HEK293 (cell line): Measurements from ENCODE around the gene UST.

Experiments used
- CTCF ChIA-PET: fragments of 350-600 bp; formaldehyde crosslinking; extraction: SDS; loops from one replicate; lab custom pipeline; 2021; ENCODE audit warnings: antibody characterized with exemption; lab: Yijun Ruan, JAX
- POLR2A ChIA-PET: fragments of 300-600 bp; formaldehyde crosslinking; extraction: SDS; loops from one replicate; lab custom pipeline; 2020; ENCODE audit warnings: antibody characterized with exemption, inconsistent platforms; lab: Yijun Ruan, JAX
- H3K27ac ChIP-seq: fragments of 200-500 bp; sonication (Bioruptor generic); 2 replicates; pipeline ENCODE4 v1.5.1; 2014; ENCODE audit warnings: low read depth, low read length, control low read depth, inconsistent platforms; ENCODE audit errors: extremely low read depth
- H3K36me3 ChIP-seq, 2 experiments: fragments of 200-500 bp in 1 of 2; sonication (Bioruptor generic) in 1 of 2; 1 replicate in 1 of 2; 2 replicates in 1 of 2; pipeline ENCODE4 v1.5.1; 2014 to 2017; ENCODE audit warnings: inconsistent platforms in 2 of 2, low read length in 2 of 2; ENCODE audit not compliant: control insufficient read depth in 2 of 2, insufficient read depth in 1 of 2
- H3K4me1 ChIP-seq: fragments of 200-500 bp; sonication (Bioruptor generic); 2 replicates; pipeline ENCODE4 v1.5.1; 2014; ENCODE audit warnings: mild to moderate bottlenecking, low read length, inconsistent platforms; ENCODE audit not compliant: control insufficient read depth, insufficient read depth
- H3K4me3 ChIP-seq: 2 replicates; pipeline ENCODE4 v1.5.1; 2011; ENCODE audit warnings: low read depth, mild to moderate bottlenecking, control low read depth, low read length, moderate library complexity
- H3K9me3 ChIP-seq: fragments of 200-500 bp; sonication (Bioruptor generic); 2 replicates; pipeline ENCODE4 v1.5.1; 2014; ENCODE audit warnings: low read depth, low read length, inconsistent platforms; ENCODE audit not compliant: control insufficient read depth, insufficient read depth
- KLF1 ChIP-seq: fragments of 450-650 bp; formaldehyde crosslinking; IDR thresholded peaks from 2 replicates; pipeline ENCODE4 v1.5.1; 2016; ENCODE audit warnings: missing biosample characterization, missing genetic modification characterization
- SALL2 ChIP-seq: fragments of 450-650 bp; formaldehyde crosslinking; IDR thresholded peaks from 2 replicates; pipeline ENCODE4 v1.5.0; 2017; ENCODE audit warnings: missing biosample characterization, mild to moderate bottlenecking, missing genetic modification characterization, borderline replicate concordance
- ZBTB48 ChIP-seq: fragments of 450-650 bp; formaldehyde crosslinking; IDR thresholded peaks from 2 replicates; pipeline ENCODE4 v1.5.1; 2016; ENCODE audit warnings: missing biosample characterization, missing genetic modification characterization
- ZFP3 ChIP-seq: fragments of 450-650 bp; formaldehyde crosslinking; IDR thresholded peaks from 2 replicates; pipeline ENCODE4 v1.5.1; 2016; ENCODE audit warnings: low read depth, missing biosample characterization, missing genetic modification characterization
- ZIC2 ChIP-seq: fragments of 450-650 bp; formaldehyde crosslinking; IDR thresholded peaks from 2 replicates; pipeline ENCODE4 v1.5.1; 2016; ENCODE audit warnings: missing biosample characterization, missing genetic modification characterization
- ZNF114 ChIP-seq: fragments of 450-650 bp; formaldehyde crosslinking; IDR thresholded peaks from 2 replicates; pipeline ENCODE4 v1.5.0; 2017; ENCODE audit warnings: missing biosample characterization, missing genetic modification characterization
- ZNF132 ChIP-seq: fragments of 450-650 bp; formaldehyde crosslinking; IDR thresholded peaks from 2 replicates; pipeline ENCODE4 v1.5.1; 2017; ENCODE audit warnings: missing biosample characterization, missing genetic modification characterization, borderline replicate concordance
- ZNF155 ChIP-seq: fragments of 450-650 bp; formaldehyde crosslinking; IDR thresholded peaks from 2 replicates; pipeline ENCODE4 v1.5.1; 2016; ENCODE audit warnings: missing biosample characterization, missing genetic modification characterization
- ZNF175 ChIP-seq: fragments of 450-650 bp; formaldehyde crosslinking; IDR thresholded peaks from 2 replicates; pipeline ENCODE4 v1.5.1; 2016; ENCODE audit warnings: missing biosample characterization, missing genetic modification characterization
- ZNF211 ChIP-seq: fragments of 450-650 bp; formaldehyde crosslinking; IDR thresholded peaks from 2 replicates; pipeline ENCODE4 v1.5.1; 2016; ENCODE audit warnings: low read depth, missing biosample characterization, missing genetic modification characterization
- ZNF24 ChIP-seq: fragments of 450-650 bp; formaldehyde crosslinking; IDR thresholded peaks from 2 replicates; pipeline ENCODE4 v1.5.1; 2016; ENCODE audit warnings: missing biosample characterization, missing genetic modification characterization
- ZNF416 ChIP-seq: fragments of 450-650 bp; formaldehyde crosslinking; IDR thresholded peaks from 2 replicates; pipeline ENCODE4 v1.5.1; 2016; ENCODE audit warnings: missing biosample characterization, missing genetic modification characterization
- ZNF473 ChIP-seq: fragments of 450-650 bp; formaldehyde crosslinking; IDR thresholded peaks from 2 replicates; pipeline ENCODE4 v1.5.1; 2017; ENCODE audit warnings: missing biosample characterization, missing genetic modification characterization
- ZNF530 ChIP-seq: fragments of 450-650 bp; formaldehyde crosslinking; IDR thresholded peaks from 2 replicates; pipeline ENCODE4 v1.5.1; 2016; ENCODE audit warnings: low read depth, missing biosample characterization, missing genetic modification characterization
- ZNF561 ChIP-seq: fragments of 450-650 bp; IDR thresholded peaks from 2 replicates; pipeline ENCODE4 v1.5.1; 2018; ENCODE audit warnings: missing biosample characterization, missing genetic modification characterization, borderline replicate concordance
- ZNF701 ChIP-seq: fragments of 450-650 bp; formaldehyde crosslinking; IDR thresholded peaks from 2 replicates; pipeline ENCODE4 v1.5.1; 2016; ENCODE audit warnings: missing biosample characterization, missing genetic modification characterization
- TF ChIP-seq, protein P1 (sequence below): fragments of 450-650 bp; formaldehyde crosslinking; IDR thresholded peaks from 2 replicates; pipeline ENCODE4 v1.5.1; 2016; ENCODE audit warnings: missing biosample characterization, missing genetic modification characterization
- TF ChIP-seq, protein P2 (sequence below): fragments of 450-650 bp; IDR thresholded peaks from 2 replicates; pipeline ENCODE4 v1.5.1; 2018; ENCODE audit warnings: missing biosample characterization, mild to moderate bottlenecking, missing genetic modification characterization
- TF ChIP-seq, protein P3 (sequence below): fragments of 450-650 bp; formaldehyde crosslinking; IDR thresholded peaks from 2 replicates; pipeline ENCODE4 v1.5.1; 2016; ENCODE audit warnings: missing biosample characterization, missing genetic modification characterization
- TF ChIP-seq, protein P4 (sequence below): fragments of 450-650 bp; formaldehyde crosslinking; IDR thresholded peaks from 2 replicates; pipeline ENCODE4 v1.5.1; 2017; ENCODE audit warnings: missing biosample characterization, missing genetic modification characterization

The UST gene

DNA sequence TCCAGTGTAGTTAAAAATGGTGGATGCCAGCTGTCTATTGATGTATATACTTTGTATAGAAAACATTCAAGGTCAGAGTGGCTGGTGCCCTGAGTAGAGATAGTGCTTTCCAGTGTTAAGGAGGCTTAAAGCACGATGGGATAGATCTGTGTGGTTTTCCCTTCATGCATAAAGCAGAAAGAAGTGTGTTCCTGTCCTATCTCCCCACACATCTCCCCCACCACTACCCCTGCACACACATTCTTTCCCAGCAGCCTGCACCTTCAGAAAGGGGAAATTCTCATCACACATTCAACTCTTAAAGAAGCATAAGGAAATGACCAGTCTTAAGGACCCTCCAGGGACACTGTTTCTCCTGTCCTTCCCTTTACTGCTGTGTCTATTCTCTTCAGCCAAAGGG, 349.0 kb downstream of the UST start:
- H3K36me3 ChIP-seq, result no peaks in the 10 kb centered on the region
- CTCF ChIA-PET, result interaction anchor here (0.6 to 2.8 kb wide), 5 partner anchors 11 to 336 kb away, joined by 3 to 17 read pairs (median 4); no protein-coding TSS in a partner anchor
- H3K9me3 ChIP-seq, result no peaks in the 10 kb centered on the region
- POLR2A ChIA-PET, result no interaction called here
- TF ChIP-seq ZNF416 (tag by site-specific recombination), result no peak
- TF ChIP-seq ZNF132 (tag by site-specific recombination), result no peak
- TF ChIP-seq ZNF175 (tag by site-specific recombination), result no peak
- TF ChIP-seq KLF1 (tag by site-specific recombination), result no peak
- TF ChIP-seq, protein P1, sequence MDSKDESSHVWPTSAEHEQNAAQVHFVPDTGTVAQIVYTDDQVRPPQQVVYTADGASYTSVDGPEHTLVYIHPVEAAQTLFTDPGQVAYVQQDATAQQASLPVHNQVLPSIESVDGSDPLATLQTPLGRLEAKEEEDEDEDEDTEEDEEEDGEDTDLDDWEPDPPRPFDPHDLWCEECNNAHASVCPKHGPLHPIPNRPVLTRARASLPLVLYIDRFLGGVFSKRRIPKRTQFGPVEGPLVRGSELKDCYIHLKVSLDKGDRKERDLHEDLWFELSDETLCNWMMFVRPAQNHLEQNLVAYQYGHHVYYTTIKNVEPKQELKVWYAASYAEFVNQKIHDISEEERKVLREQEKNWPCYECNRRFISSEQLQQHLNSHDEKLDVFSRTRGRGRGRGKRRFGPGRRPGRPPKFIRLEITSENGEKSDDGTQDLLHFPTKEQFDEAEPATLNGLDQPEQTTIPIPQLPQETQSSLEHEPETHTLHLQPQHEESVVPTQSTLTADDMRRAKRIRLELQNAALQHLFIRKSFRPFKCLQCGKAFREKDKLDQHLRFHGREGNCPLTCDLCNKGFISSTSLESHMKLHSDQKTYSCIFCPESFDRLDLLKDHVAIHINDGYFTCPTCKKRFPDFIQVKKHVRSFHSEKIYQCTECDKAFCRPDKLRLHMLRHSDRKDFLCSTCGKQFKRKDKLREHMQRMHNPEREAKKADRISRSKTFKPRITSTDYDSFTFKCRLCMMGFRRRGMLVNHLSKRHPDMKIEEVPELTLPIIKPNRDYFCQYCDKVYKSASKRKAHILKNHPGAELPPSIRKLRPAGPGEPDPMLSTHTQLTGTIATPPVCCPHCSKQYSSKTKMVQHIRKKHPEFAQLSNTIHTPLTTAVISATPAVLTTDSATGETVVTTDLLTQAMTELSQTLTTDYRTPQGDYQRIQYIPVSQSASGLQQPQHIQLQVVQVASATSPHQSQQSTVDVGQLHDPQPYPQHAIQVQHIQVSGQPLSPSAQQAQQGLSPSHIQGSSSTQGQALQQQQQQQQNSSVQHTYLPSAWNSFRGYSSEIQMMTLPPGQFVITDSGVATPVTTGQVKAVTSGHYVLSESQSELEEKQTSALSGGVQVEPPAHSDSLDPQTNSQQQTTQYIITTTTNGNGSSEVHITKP (tag by site-specific recombination), result no peak
- TF ChIP-seq ZFP3 (tag by site-specific recombination), result no peak
- TF ChIP-seq ZNF701 (tag by site-specific recombination), result no peak
- no peak for TF ChIP-seq ZNF530 (tag by site-specific recombination)
- TF ChIP-seq ZBTB48 (tag by site-specific recombination), result no peak
- no peak for TF ChIP-seq ZNF114 (tag by site-specific recombination)
- TF ChIP-seq SALL2 (tag by site-specific recombination), result no peak
- TF ChIP-seq ZNF24 (tag by site-specific recombination), result no peak
- TF ChIP-seq, protein P2, sequence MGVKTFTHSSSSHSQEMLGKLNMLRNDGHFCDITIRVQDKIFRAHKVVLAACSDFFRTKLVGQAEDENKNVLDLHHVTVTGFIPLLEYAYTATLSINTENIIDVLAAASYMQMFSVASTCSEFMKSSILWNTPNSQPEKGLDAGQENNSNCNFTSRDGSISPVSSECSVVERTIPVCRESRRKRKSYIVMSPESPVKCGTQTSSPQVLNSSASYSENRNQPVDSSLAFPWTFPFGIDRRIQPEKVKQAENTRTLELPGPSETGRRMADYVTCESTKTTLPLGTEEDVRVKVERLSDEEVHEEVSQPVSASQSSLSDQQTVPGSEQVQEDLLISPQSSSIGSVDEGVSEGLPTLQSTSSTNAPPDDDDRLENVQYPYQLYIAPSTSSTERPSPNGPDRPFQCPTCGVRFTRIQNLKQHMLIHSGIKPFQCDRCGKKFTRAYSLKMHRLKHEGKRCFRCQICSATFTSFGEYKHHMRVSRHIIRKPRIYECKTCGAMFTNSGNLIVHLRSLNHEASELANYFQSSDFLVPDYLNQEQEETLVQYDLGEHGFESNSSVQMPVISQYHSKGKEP (tag by site-specific recombination), result no peak
- no peak for TF ChIP-seq ZNF211 (tag by site-specific recombination)
- TF ChIP-seq ZNF155 (tag by site-specific recombination), result no peak
- TF ChIP-seq ZNF561 (tag by site-specific recombination), result no peak
- TF ChIP-seq ZNF473, result no peak
- TF ChIP-seq, protein P3, sequence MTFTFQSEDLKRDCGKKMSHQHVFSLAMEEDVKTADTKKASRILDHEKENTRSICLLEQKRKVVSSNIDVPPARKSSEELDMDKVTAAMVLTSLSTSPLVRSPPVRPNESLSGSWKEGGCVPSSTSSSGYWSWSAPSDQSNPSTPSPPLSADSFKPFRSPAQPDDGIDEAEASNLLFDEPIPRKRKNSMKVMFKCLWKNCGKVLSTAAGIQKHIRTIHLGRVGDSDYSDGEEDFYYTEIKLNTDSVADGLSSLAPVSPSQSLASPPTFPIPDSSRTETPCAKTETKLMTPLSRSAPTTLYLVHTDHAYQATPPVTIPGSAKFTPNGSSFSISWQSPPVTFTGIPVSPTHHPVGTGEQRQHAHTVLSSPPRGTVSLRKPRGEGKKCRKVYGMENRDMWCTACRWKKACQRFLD (tag by site-specific recombination), result no peak
- TF ChIP-seq, protein P4, sequence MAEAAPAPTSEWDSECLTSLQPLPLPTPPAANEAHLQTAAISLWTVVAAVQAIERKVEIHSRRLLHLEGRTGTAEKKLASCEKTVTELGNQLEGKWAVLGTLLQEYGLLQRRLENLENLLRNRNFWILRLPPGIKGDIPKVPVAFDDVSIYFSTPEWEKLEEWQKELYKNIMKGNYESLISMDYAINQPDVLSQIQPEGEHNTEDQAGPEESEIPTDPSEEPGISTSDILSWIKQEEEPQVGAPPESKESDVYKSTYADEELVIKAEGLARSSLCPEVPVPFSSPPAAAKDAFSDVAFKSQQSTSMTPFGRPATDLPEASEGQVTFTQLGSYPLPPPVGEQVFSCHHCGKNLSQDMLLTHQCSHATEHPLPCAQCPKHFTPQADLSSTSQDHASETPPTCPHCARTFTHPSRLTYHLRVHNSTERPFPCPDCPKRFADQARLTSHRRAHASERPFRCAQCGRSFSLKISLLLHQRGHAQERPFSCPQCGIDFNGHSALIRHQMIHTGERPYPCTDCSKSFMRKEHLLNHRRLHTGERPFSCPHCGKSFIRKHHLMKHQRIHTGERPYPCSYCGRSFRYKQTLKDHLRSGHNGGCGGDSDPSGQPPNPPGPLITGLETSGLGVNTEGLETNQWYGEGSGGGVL (tag by site-specific recombination), result no peak
- TF ChIP-seq ZIC2, result no peak
- no peak overlapping the region for H3K4me3 ChIP-seq
- peaks cover 2% of the 10 kb centered on the region; the same call in 1 of the 2 replicates for H3K4me1 ChIP-seq
- no peak overlapping the region for H3K27ac ChIP-seq
